HEK293 (cell line): ENCODE results near the gene EIF4A3.

ENCODE experiments used
- CTCF ChIA-PET: fragments of 350-600 bp; formaldehyde crosslinking; extraction: SDS; loops from one replicate; lab custom pipeline; 2021; ENCODE audit warnings: antibody characterized with exemption; lab: Yijun Ruan, JAX
- POLR2A ChIA-PET: fragments of 300-600 bp; formaldehyde crosslinking; extraction: SDS; loops from one replicate; lab custom pipeline; 2020; ENCODE audit warnings: antibody characterized with exemption, inconsistent platforms; lab: Yijun Ruan, JAX
- H3K27ac ChIP-seq: fragments of 200-500 bp; sonication (Bioruptor generic); 2 replicates; pipeline ENCODE4 v1.5.1; 2014; ENCODE audit warnings: low read depth, low read length, control low read depth, inconsistent platforms; ENCODE audit errors: extremely low read depth
- H3K36me3 ChIP-seq, 2 experiments: fragments of 200-500 bp in 1 of 2; sonication (Bioruptor generic) in 1 of 2; 1 replicate in 1 of 2; 2 replicates in 1 of 2; pipeline ENCODE4 v1.5.1; 2014 to 2017; ENCODE audit warnings: inconsistent platforms in 2 of 2, low read length in 2 of 2; ENCODE audit not compliant: control insufficient read depth in 2 of 2, insufficient read depth in 1 of 2
- H3K4me1 ChIP-seq: fragments of 200-500 bp; sonication (Bioruptor generic); 2 replicates; pipeline ENCODE4 v1.5.1; 2014; ENCODE audit warnings: mild to moderate bottlenecking, low read length, inconsistent platforms; ENCODE audit not compliant: control insufficient read depth, insufficient read depth
- H3K4me3 ChIP-seq: 2 replicates; pipeline ENCODE4 v1.5.1; 2011; ENCODE audit warnings: low read depth, mild to moderate bottlenecking, control low read depth, low read length, moderate library complexity
- H3K9me3 ChIP-seq: fragments of 200-500 bp; sonication (Bioruptor generic); 2 replicates; pipeline ENCODE4 v1.5.1; 2014; ENCODE audit warnings: low read depth, low read length, inconsistent platforms; ENCODE audit not compliant: control insufficient read depth, insufficient read depth
- CTCF ChIP-seq: fragments of 450-650 bp; formaldehyde crosslinking; IDR thresholded peaks from 2 replicates; pipeline ENCODE4 v1.5.1; 2016; ENCODE audit warnings: missing biosample characterization, missing genetic modification characterization
- GLIS1 ChIP-seq: fragments of 450-650 bp; formaldehyde crosslinking; IDR thresholded peaks from 2 replicates; pipeline ENCODE4 v1.5.1; 2016; ENCODE audit warnings: missing biosample characterization, missing genetic modification characterization
- MZF1 ChIP-seq: fragments of 450-650 bp; formaldehyde crosslinking; IDR thresholded peaks from 2 replicates; pipeline ENCODE4 v1.5.1; 2017; ENCODE audit warnings: missing biosample characterization, missing genetic modification characterization, borderline replicate concordance
- REPIN1 ChIP-seq: fragments of 450-650 bp; formaldehyde crosslinking; IDR thresholded peaks from 2 replicates; pipeline ENCODE4 v1.5.1; 2017; ENCODE audit warnings: missing biosample characterization, missing genetic modification characterization, low read depth
- REST ChIP-seq: fragments of 450-650 bp; formaldehyde crosslinking; IDR thresholded peaks from 2 replicates; pipeline ENCODE4 v1.5.1; 2016; ENCODE audit warnings: missing biosample characterization, missing genetic modification characterization
- SP3 ChIP-seq: fragments of 450-650 bp; formaldehyde crosslinking; IDR thresholded peaks from 2 replicates; pipeline ENCODE4 v1.5.1; 2016; ENCODE audit warnings: missing biosample characterization, missing genetic modification characterization
- ZBTB1 ChIP-seq: fragments of 450-650 bp; formaldehyde crosslinking; IDR thresholded peaks from 2 replicates; pipeline ENCODE4 v1.5.1; 2016; ENCODE audit warnings: missing biosample characterization, missing genetic modification characterization
- ZBTB7A ChIP-seq: fragments of 450-650 bp; formaldehyde crosslinking; IDR thresholded peaks from 2 replicates; pipeline ENCODE4 v1.5.1; 2016; ENCODE audit warnings: low read depth, missing biosample characterization, missing genetic modification characterization
- ZNF16 ChIP-seq: fragments of 450-650 bp; formaldehyde crosslinking; IDR thresholded peaks from 2 replicates; pipeline ENCODE4 v1.5.1; 2016; ENCODE audit warnings: low read depth, missing biosample characterization, missing genetic modification characterization
- ZNF366 ChIP-seq: fragments of 450-650 bp; formaldehyde crosslinking; conservative IDR thresholded peaks from 2 replicates; pipeline ENCODE4 v1.5.1; 2016; ENCODE audit warnings: missing biosample characterization, missing genetic modification characterization
- ZNF488 ChIP-seq: fragments of 450-650 bp; formaldehyde crosslinking; IDR thresholded peaks from 2 replicates; pipeline ENCODE4 v1.5.1; 2016; ENCODE audit warnings: missing biosample characterization, missing genetic modification characterization
- ZNF747 ChIP-seq: fragments of 450-650 bp; formaldehyde crosslinking; IDR thresholded peaks from 2 replicates; pipeline ENCODE4 v1.5.1; 2016; ENCODE audit warnings: missing biosample characterization, missing genetic modification characterization
- ZNF768 ChIP-seq: fragments of 450-650 bp; formaldehyde crosslinking; IDR thresholded peaks from 2 replicates; pipeline ENCODE4 v1.5.1; 2018; ENCODE audit warnings: missing biosample characterization, mild to moderate bottlenecking, missing genetic modification characterization
- TF ChIP-seq, protein P1 (sequence below): fragments of 450-650 bp; formaldehyde crosslinking; IDR thresholded peaks from 2 replicates; pipeline ENCODE4 v1.5.1; 2016; ENCODE audit warnings: missing biosample characterization, missing genetic modification characterization, borderline replicate concordance
- TF ChIP-seq, protein P2 (sequence below): fragments of 450-650 bp; formaldehyde crosslinking; IDR thresholded peaks from 2 replicates; pipeline ENCODE4 v1.5.1; 2016; ENCODE audit warnings: missing biosample characterization, missing genetic modification characterization

EIF4A3 gene

DNA sequence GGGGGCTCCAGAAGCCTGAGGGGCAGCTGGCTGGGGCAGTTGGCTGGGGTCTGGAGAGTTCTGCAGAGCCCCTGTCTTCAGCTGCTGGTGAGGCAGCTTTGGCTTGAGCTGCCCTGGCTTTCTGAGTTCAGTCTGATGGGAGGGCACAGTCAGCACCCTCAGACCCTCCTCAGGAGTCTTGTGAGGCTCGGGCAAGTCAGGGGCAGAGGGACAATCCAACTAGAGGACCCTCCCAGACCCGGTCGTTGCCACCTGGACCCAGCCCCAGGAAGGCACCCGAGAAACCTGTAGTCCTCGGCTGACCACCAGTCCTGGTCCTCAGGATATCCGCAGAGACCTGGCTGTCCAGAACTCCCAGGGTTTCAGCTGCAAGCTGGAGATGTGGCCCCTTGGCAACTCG lies 24.8 kb upstream of the EIF4A3 start:
- POLR2A ChIA-PET: no interaction called here
- no peak for TF ChIP-seq REPIN1 (tag by site-specific recombination)
- TF ChIP-seq CTCF (tag by site-specific recombination): no peak
- no peak for TF ChIP-seq ZBTB1 (tag by site-specific recombination)
- TF ChIP-seq ZNF747 (tag by site-specific recombination): no peak
- TF ChIP-seq, protein P1, sequence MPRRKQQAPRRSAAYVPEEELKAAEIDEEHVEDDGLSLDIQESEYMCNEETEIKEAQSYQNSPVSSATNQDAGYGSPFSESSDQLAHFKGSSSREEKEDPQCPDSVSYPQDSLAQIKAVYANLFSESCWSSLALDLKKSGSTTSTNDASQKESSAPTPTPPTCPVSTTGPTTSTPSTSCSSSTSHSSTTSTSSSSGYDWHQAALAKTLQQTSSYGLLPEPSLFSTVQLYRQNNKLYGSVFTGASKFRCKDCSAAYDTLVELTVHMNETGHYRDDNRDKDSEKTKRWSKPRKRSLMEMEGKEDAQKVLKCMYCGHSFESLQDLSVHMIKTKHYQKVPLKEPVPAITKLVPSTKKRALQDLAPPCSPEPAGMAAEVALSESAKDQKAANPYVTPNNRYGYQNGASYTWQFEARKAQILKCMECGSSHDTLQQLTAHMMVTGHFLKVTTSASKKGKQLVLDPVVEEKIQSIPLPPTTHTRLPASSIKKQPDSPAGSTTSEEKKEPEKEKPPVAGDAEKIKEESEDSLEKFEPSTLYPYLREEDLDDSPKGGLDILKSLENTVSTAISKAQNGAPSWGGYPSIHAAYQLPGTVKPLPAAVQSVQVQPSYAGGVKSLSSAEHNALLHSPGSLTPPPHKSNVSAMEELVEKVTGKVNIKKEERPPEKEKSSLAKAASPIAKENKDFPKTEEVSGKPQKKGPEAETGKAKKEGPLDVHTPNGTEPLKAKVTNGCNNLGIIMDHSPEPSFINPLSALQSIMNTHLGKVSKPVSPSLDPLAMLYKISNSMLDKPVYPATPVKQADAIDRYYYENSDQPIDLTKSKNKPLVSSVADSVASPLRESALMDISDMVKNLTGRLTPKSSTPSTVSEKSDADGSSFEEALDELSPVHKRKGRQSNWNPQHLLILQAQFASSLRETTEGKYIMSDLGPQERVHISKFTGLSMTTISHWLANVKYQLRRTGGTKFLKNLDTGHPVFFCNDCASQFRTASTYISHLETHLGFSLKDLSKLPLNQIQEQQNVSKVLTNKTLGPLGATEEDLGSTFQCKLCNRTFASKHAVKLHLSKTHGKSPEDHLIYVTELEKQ (tag by site-specific recombination): no peak
- TF ChIP-seq ZNF366: no peak
- TF ChIP-seq ZNF16 (tag by site-specific recombination): no peak
- TF ChIP-seq ZNF488: no peak
- no peak for TF ChIP-seq GLIS1 (tag by site-specific recombination)
- no peak for TF ChIP-seq ZBTB7A (tag by site-specific recombination)
- TF ChIP-seq REST (tag by site-specific recombination): no peak
- TF ChIP-seq ZNF768: no peak
- TF ChIP-seq, protein P2, sequence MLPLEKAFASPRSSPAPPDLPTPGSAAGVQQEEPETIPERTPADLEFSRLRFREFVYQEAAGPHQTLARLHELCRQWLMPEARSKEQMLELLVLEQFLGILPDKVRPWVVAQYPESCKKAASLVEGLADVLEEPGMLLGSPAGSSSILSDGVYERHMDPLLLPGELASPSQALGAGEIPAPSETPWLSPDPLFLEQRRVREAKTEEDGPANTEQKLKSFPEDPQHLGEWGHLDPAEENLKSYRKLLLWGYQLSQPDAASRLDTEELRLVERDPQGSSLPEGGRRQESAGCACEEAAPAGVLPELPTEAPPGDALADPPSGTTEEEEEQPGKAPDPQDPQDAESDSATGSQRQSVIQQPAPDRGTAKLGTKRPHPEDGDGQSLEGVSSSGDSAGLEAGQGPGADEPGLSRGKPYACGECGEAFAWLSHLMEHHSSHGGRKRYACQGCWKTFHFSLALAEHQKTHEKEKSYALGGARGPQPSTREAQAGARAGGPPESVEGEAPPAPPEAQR (tag by site-specific recombination): no peak
- TF ChIP-seq MZF1 (tag by site-specific recombination): no peak
- TF ChIP-seq SP3: no peak
- Histone ChIP-seq H3K36me3 (no peaks in the 10 kb centered on the region), H3K4me1 (no peaks in the 10 kb centered on the region), H3K4me3 (no peak overlapping the region), H3K9me3 (no peaks in the 10 kb centered on the region), H3K27ac (no peak overlapping the region)
- CTCF ChIA-PET: interaction anchor here (0.6 to 1.2 kb wide), 3 partner anchors 25 to 810 kb away, joined by 3 to 5 read pairs (median 3); no protein-coding TSS in a partner anchor
